ENCODE measurements around the gene HEG1. TPM values are rescaled to one million over a fixed set of nuclear protein-coding genes. Genes with fewer than 3 reads are reported as not detected.
A peak's percentile ranks its signal among the peaks of the same experiment; 100 is the strongest.

The HEG1 gene
- total and polyA plus RNA-seq, 2 of the 13 experiments (the other 11 are each of a cell fraction or from before 2014, with no cell fraction given) = 10.7 to 18.2 TPM

- TF ChIP-seq ZBTB34 (CRISPR knock-in tag; IDR thresholded peaks at IDR 0.05) (peak; percentile 26; the same call in 1 of the 2 replicates), MXI1 (IDR thresholded peaks at IDR 0.05; ENCODE audit: borderline replicate concordance, low read depth, low read length) (peak; percentile 72; the same call in 1 of the 3 replicates), TRAFD1 (CRISPR knock-in tag; IDR thresholded peaks at IDR 0.05; ENCODE audit: borderline replicate concordance) (no peak), ZNF350 (CRISPR knock-in tag; IDR thresholded peaks at IDR 0.05; ENCODE audit: borderline replicate concordance, low read depth) (peak; percentile 70; the same call in 1 of the 2 replicates), HIVEP1 (CRISPR knock-in tag; IDR thresholded peaks at IDR 0.05) (peak; percentile 78; the same call in 1 of the 2 replicates), TCF12 (IDR thresholded peaks at IDR 0.05) (no peak), TCF12 (CRISPR knock-in tag; IDR thresholded peaks at IDR 0.05) (0 out of 2 replicates have a peak, but pooled peaks have one; percentile 14), SIX1 (CRISPR knock-in tag; IDR thresholded peaks at IDR 0.05; ENCODE audit: borderline replicate concordance) (peak; percentile 74; the same call in 1 of the 2 replicates), ZNF331 (CRISPR knock-in tag; IDR thresholded peaks at IDR 0.05) (peak; percentile 84; the same call in 1 of the 2 replicates), ZXDC (CRISPR knock-in tag; IDR thresholded peaks at IDR 0.05) (0 out of 2 replicates have a peak, but pooled peaks have one; percentile 54), TBX2 (CRISPR knock-in tag; IDR thresholded peaks at IDR 0.05; ENCODE audit: borderline replicate concordance) (peak; percentile 93), CBFB (CRISPR knock-in tag; IDR thresholded peaks at IDR 0.05) (peak; percentile 74; the same call in 1 of the 2 replicates), MAZ (IDR thresholded peaks at IDR 0.05; ENCODE audit: borderline replicate concordance, low read depth, low read length) (peak; percentile 59; the same call in 1 of the 2 replicates), MAZ (CRISPR knock-in tag; IDR thresholded peaks at IDR 0.05; ENCODE audit: low read depth) (peak; percentile 52; the same call in 1 of the 2 replicates), NCOR1 (IDR thresholded peaks at IDR 0.05; ENCODE audit: borderline replicate concordance, low read length) (0 out of 2 replicates have a peak, but pooled peaks have one; percentile 58), DPF2 (CRISPR knock-in tag; IDR thresholded peaks at IDR 0.05; ENCODE audit: borderline replicate concordance, low read depth) (peak; percentile 89), ZFP91 (CRISPR knock-in tag; IDR thresholded peaks at IDR 0.05; ENCODE audit: borderline replicate concordance) (peak; percentile 56; the same call in 1 of the 2 replicates), DNMT1 (CRISPR knock-in tag; IDR thresholded peaks at IDR 0.05) (no peak), TFE3 (CRISPR knock-in tag; IDR thresholded peaks at IDR 0.05) (no peak; the same call in none of the 2 replicates)
Measured at GRCh38 chr3:125062904-125063618, 7.3 kb upstream of the HEG1 start (continued).

Data from HepG2 (cell line).